Inflammatory macrophage treated with lipopolysaccharide for 1 hour (primary cell): ENCODE data around the gene IRAK1BP1.
"Not testable (repeated sequence)": the region's sequence is repeated elsewhere in the genome, so short reads cannot be mapped to it uniquely, and the experiment has no call there.

Experiments
- DNase-seq, 2 donors: peaks; one replicate each; pipeline ENCODE4 v3.0.0-alpha.2; 2020 to 2022

IRAK1BP1 gene

GRCh38 chr6:78867370-78868040, at the start of gene IRAK1BP1:
Gene IRAK1BP1, plus strand, starts transcription at chr6:78867551. Its CDS starts 26 bp downstream, at chr6:78867577.
- peak; percentile 44 to 68 for DNase-seq

GRCh38 chr6:78824045-78824444, 43.3 kb upstream of the IRAK1BP1 start:
- DNase-seq, result no peak

- no peak for DNase-seq
Measured at GRCh38 chr6:78829407-78829806, 37.9 kb upstream of the IRAK1BP1 start.

GRCh38 chr6:78830805-78831204, 36.5 kb upstream of the IRAK1BP1 start:
- no peak for DNase-seq

GRCh38 chr6:78831492-78831891, 35.9 kb upstream of the IRAK1BP1 start:
- no peak for DNase-seq

GRCh38 chr6:78832091-78832808, 35.1 kb upstream of the IRAK1BP1 start:
- no peak for DNase-seq

- DNase-seq, result no peak
Measured at GRCh38 chr6:78835817-78836216, 31.5 kb upstream of the IRAK1BP1 start.

- DNase-seq, result no peak
Measured at GRCh38 chr6:78836598-78836997, 30.8 kb upstream of the IRAK1BP1 start.

- DNase-seq, result no peak
Measured at GRCh38 chr6:78841111-78841510, 26.2 kb upstream of the IRAK1BP1 start.

- DNase-seq, result no peak
Measured at GRCh38 chr6:78842953-78843352, 24.4 kb upstream of the IRAK1BP1 start.

- no peak for DNase-seq
Measured at GRCh38 chr6:78844899-78845298, 22.5 kb upstream of the IRAK1BP1 start.

GRCh38 chr6:78845567-78845966, 21.8 kb upstream of the IRAK1BP1 start:
- no peak for DNase-seq

- no peak for DNase-seq
Measured at GRCh38 chr6:78850621-78851020, 16.7 kb upstream of the IRAK1BP1 start.

GRCh38 chr6:78851156-78851555, 16.2 kb upstream of the IRAK1BP1 start:
- DNase-seq, result no peak

- DNase-seq, result no peak
Measured at GRCh38 chr6:78854546-78854945, 12.8 kb upstream of the IRAK1BP1 start.

GRCh38 chr6:78858339-78858938, 8.9 kb upstream of the IRAK1BP1 start:
- not testable (repeated sequence) for DNase-seq

- no peak for DNase-seq
Measured at GRCh38 chr6:78861509-78861908, 5.8 kb upstream of the IRAK1BP1 start.

- DNase-seq, result no peak
Measured at GRCh38 chr6:78863576-78863975, 3.8 kb upstream of the IRAK1BP1 start.

GRCh38 chr6:78864957-78865356, 2.4 kb upstream of the IRAK1BP1 start:
- DNase-seq, result no peak

GRCh38 chr6:78867020-78867369, 356 bp upstream of the IRAK1BP1 start:
- DNase-seq, result no peak

GRCh38 chr6:78868116-78868515, 765 bp downstream of the IRAK1BP1 start:
- no peak for DNase-seq

- no peak for DNase-seq
Measured at GRCh38 chr6:78875505-78875904, 8.2 kb downstream of the IRAK1BP1 start.

- DNase-seq, result no peak
Measured at GRCh38 chr6:78883651-78884050, 16.3 kb downstream of the IRAK1BP1 start.

GRCh38 chr6:78889901-78890300, 22.6 kb downstream of the IRAK1BP1 start:
- DNase-seq, result not testable (repeated sequence)
